ENCODE measurements around the gene MACROD2.

MACROD2 gene

GRCh38 chr20:15857173-15857784 lies 1862.0 kb downstream of the MACROD2 start:
- H3K27ac ChIP-seq = no peak overlapping the region

GRCh38 chr20:15859061-15859460 lies 1863.7 kb downstream of the MACROD2 start:
- ChIA-PET CTCF (interaction anchor here (0.6 kb wide), 1 partner anchor 1917 kb away, joined by 3 read pairs; no protein-coding TSS in a partner anchor), POLR2A (ENCODE audit: low non-redundant PET) (no interaction called here)
- DNase-seq (ENCODE audit: low spot score) = no peak
- no peak overlapping the region for H3K27ac ChIP-seq
- no peak for TF ChIP-seq CTCF (conservative IDR thresholded peaks at IDR 0.05; ENCODE audit: low read depth)

More at GRCh38 chr20:15857173-15857784, 1862.0 kb downstream of the MACROD2 start:
- ChIA-PET CTCF (interaction anchor here (0.6 kb wide), 1 partner anchor 164 kb away, joined by 3 read pairs; no protein-coding TSS in a partner anchor), POLR2A (ENCODE audit: low non-redundant PET) (no interaction called here)
- TF ChIP-seq CTCF (conservative IDR thresholded peaks at IDR 0.05; ENCODE audit: low read depth) = no peak
- DNase-seq (ENCODE audit: low spot score) = no peak

GRCh38 chr20:15860850-15861249 lies 1865.5 kb downstream of the MACROD2 start:
- H3K27ac ChIP-seq = no peak overlapping the region
- DNase-seq (ENCODE audit: low spot score) = no peak

GRCh38 chr20:15862178-15862577 lies 1866.9 kb downstream of the MACROD2 start:
- CTCF ChIA-PET = no interaction called here
- no peak for TF ChIP-seq CTCF (conservative IDR thresholded peaks at IDR 0.05; ENCODE audit: low read depth)

More at GRCh38 chr20:15860850-15861249, 1865.5 kb downstream of the MACROD2 start:
- no peak for TF ChIP-seq CTCF (conservative IDR thresholded peaks at IDR 0.05; ENCODE audit: low read depth)
- POLR2A ChIA-PET (ENCODE audit: low non-redundant PET) = no interaction called here
- CTCF ChIA-PET = no interaction called here

GRCh38 chr20:15863735-15864134 lies 1868.4 kb downstream of the MACROD2 start:
- no peak overlapping the region for H3K27ac ChIP-seq
- no peak for TF ChIP-seq CTCF (conservative IDR thresholded peaks at IDR 0.05; ENCODE audit: low read depth)
- ChIA-PET CTCF (no interaction called here), POLR2A (ENCODE audit: low non-redundant PET) (no interaction called here)
- no peak for DNase-seq (ENCODE audit: low spot score)

More at GRCh38 chr20:15862178-15862577, 1866.9 kb downstream of the MACROD2 start:
- POLR2A ChIA-PET (ENCODE audit: low non-redundant PET) = no interaction called here
- no peak for DNase-seq (ENCODE audit: low spot score)
- H3K27ac ChIP-seq = no peak overlapping the region

- ChIA-PET POLR2A (ENCODE audit: low non-redundant PET) (no interaction called here), CTCF (no interaction called here)
- no peak overlapping the region for H3K27ac ChIP-seq
- no peak for DNase-seq (ENCODE audit: low spot score)
- no peak for TF ChIP-seq CTCF (conservative IDR thresholded peaks at IDR 0.05; ENCODE audit: low read depth)
Observed at GRCh38 chr20:15865553-15865952, 1870.2 kb downstream of the MACROD2 start.
